Left kidney (tissue), 8 donors: Measurements from ENCODE around the gene ANKIB1. TPM values are rescaled to one million over a fixed set of nuclear protein-coding genes. Genes with fewer than 3 reads are reported as not detected.
"Not testable (repeated sequence)": the region's sequence is repeated elsewhere in the genome, so short reads cannot be mapped to it uniquely, and the experiment has no call there.

Experiments used
- DNase-seq: peaks from one replicate; pipeline ENCODE4 v3.0.0-alpha.2; 2013
- long read RNA-seq, 8 donors: transcript quantifications; one replicate each; lab custom pipeline, GENCODE V29; 2026
- polyA plus RNA-seq: library from polyadenylated mRNA; unstranded; fragments of 120-200 nt; gene quantifications from one replicate; pipeline ENCODE4 v1.2.1, GENCODE V29; 2013; ENCODE audit not compliant: insufficient read length

The ANKIB1 gene, protein sequence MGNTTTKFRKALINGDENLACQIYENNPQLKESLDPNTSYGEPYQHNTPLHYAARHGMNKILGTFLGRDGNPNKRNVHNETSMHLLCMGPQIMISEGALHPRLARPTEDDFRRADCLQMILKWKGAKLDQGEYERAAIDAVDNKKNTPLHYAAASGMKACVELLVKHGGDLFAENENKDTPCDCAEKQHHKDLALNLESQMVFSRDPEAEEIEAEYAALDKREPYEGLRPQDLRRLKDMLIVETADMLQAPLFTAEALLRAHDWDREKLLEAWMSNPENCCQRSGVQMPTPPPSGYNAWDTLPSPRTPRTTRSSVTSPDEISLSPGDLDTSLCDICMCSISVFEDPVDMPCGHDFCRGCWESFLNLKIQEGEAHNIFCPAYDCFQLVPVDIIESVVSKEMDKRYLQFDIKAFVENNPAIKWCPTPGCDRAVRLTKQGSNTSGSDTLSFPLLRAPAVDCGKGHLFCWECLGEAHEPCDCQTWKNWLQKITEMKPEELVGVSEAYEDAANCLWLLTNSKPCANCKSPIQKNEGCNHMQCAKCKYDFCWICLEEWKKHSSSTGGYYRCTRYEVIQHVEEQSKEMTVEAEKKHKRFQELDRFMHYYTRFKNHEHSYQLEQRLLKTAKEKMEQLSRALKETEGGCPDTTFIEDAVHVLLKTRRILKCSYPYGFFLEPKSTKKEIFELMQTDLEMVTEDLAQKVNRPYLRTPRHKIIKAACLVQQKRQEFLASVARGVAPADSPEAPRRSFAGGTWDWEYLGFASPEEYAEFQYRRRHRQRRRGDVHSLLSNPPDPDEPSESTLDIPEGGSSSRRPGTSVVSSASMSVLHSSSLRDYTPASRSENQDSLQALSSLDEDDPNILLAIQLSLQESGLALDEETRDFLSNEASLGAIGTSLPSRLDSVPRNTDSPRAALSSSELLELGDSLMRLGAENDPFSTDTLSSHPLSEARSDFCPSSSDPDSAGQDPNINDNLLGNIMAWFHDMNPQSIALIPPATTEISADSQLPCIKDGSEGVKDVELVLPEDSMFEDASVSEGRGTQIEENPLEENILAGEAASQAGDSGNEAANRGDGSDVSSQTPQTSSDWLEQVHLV
- polyA plus RNA-seq: 58.9 TPM
- long read RNA-seq, donor 1, full-length matches to known transcripts: 3 of 3 reads
- long read RNA-seq, donor 1, partial matches to known transcripts: 0 of 3 reads
- long read RNA-seq, donor 1, other reads (novel, unspliced or antisense): 0 of 3 reads
- long read RNA-seq, donor 2, full-length matches to known transcripts: 3 of 3 reads
- long read RNA-seq, donor 2, partial matches to known transcripts: 0 of 3 reads
- long read RNA-seq, donor 2, other reads (novel, unspliced or antisense): 0 of 3 reads
- long read RNA-seq, donor 3, full-length matches to known transcripts: 1 of 11 reads
- long read RNA-seq, donor 3, partial matches to known transcripts: 10 of 11 reads
- long read RNA-seq, donor 3, other reads (novel, unspliced or antisense): 0 of 11 reads
- long read RNA-seq, donor 4: 0 reads
- long read RNA-seq, donor 5, partial matches to known transcripts: 9 of 9 reads
- long read RNA-seq, donor 5, other reads (novel, unspliced or antisense): 0 of 9 reads
- long read RNA-seq, donor 6, partial matches to known transcripts: 11 of 11 reads
- long read RNA-seq, donor 6, other reads (novel, unspliced or antisense): 0 of 11 reads
- long read RNA-seq, donor 7, full-length matches to known transcripts: 5 of 5 reads
- long read RNA-seq, donor 7, partial matches to known transcripts: 0 of 5 reads
- long read RNA-seq, donor 7, other reads (novel, unspliced or antisense): 0 of 5 reads
- long read RNA-seq, donor 8, full-length matches to known transcripts: 2 of 2 reads
- long read RNA-seq, donor 8, partial matches to known transcripts: 0 of 2 reads
- long read RNA-seq, donor 8, other reads (novel, unspliced or antisense): 0 of 2 reads

GRCh38 chr7:92245487-92246359 lies at the start of gene ANKIB1, which contains the start of gene KRIT1:
TSS of gene ANKIB1 (plus strand) at chr7:92245974. CDS start at chr7:92294979, 49,005 bp downstream.
TSS of gene KRIT1 (minus strand) at chr7:92245914. CDS start at chr7:92242135, 3,779 bp downstream.
- DNase-seq: peak; percentile 89

DNA sequence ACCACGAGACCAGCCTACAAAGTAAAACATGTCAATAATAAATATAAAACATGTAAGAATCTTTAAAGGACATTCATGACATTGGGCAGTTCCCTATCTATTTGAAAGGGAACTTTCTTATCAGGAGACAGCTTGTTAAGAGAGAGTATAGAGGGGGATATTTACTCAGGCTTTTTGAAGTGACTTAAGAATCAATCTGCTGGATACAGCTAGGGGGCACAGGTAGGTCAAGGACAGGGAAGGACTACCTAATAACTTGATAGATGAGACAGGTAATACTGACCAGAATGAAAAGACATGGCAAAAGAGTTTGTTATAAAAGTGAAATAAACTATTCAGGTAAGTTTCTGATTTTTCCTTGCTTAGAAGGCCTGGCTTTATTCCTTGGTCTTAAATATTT lies 45.0 kb upstream of the ANKIB1 start:
- DNase-seq: no peak

DNA sequence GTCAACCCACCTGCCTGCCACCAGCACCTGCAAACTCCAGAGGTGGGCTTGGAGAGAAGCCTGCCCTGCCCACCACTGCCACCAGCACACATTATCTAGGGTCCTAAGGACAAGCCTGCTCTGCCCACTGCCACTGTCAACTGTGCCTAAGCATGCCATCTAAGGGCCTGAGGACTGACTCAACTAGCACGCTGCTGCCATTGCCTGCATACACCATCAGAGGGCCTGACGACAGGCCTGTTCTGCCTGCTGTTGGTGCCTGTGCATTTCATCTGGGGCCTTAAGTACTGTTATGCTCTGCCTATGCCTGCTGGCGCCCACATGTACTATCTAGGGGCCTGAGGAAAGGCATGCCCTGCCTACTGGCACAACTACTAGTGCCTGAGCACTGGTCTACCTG lies 39.8 kb upstream of the ANKIB1 start:
- no peak for DNase-seq

DNA sequence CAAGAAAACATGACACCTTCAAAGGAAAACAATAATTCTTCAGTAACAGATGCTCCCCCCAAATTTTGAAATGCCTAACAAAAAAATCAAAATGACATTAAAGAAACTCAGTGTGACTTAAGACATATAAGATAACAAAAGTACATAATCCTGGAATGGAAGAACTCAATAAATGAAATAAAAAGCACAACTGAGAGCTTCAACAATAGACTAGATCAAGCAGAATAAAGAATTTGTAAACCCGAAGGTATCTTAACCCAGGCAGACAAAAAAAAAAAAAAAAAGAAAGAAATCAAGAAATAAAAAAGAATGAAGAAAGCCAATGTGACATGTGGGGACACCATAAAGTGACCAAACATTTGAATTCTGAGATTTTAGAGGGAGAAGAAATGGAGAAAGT lies 39.1 kb upstream of the ANKIB1 start:
- no peak for DNase-seq

GRCh38 chr7:92221766-92222165 lies 24.0 kb upstream of the ANKIB1 start:
- DNase-seq: no peak

- DNase-seq: no peak
These were observed 18.8 kb upstream of the ANKIB1 start for GRCh38 chr7:92226981-92227380.

GRCh38 chr7:92228100-92228499 lies 17.7 kb upstream of the ANKIB1 start:
- no peak for DNase-seq

- no peak for DNase-seq
These were observed 17.0 kb upstream of the ANKIB1 start for GRCh38 chr7:92228742-92229141.

- no peak for DNase-seq
These were observed 15.2 kb upstream of the ANKIB1 start for GRCh38 chr7:92230547-92230946.

- DNase-seq: no peak
These were observed 2.8 kb upstream of the ANKIB1 start for GRCh38 chr7:92242972-92243371.

DNA sequence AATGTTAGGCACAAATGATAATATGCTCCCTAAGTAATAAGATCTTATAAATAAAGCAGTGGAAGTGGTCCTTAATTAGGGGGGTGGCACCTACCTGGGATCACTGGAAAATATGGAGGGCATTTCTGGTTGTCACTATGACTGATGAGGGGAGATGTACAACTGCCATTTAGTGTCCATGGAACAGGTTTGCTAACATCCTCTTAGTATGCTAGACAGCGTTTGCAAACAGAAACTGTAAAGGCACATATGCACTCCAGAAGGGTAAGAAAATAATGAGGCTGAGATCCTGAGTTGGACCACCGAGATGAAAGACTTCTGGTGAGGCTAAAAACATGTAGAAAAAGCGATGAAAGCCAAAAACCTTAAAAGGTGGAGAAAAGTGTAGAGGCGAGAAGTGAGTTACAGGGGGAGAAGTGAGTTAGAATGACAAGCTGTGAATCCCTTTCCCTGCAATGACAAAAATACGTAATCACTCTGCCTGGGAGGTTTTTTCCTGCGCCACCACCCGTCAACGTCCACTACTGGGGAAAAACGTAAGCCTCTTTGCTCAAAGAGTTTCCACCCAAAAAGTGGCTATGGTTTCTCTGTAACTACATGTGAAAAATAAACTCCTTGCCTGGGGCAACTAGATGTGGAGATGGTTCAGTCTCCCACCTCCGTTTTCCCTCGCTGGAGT lies 827 bp upstream of the ANKIB1 start:
- peak; percentile 25 for DNase-seq

GRCh38 chr7:92246360-92247101 lies 757 bp downstream of the ANKIB1 start:
- DNase-seq: peak; percentile 41

DNA sequence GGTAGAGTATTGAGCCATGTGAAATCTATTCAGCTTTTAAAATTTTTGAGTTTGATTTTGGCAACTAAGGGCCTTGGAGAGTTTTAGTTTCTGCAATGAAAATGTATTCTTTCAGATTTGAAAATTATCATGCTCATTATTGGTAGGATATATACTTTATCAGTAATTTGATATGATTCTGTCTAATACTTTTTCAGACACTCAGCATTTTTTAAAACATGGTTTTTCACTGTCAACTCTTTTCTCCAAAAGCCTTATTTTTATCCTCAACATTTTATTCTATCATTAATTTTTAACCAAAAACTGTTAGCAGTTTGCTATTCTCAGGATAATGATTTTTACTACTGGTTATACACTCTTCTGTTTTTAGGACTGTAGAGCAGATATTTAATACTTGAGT lies 4.8 kb downstream of the ANKIB1 start:
- DNase-seq: no peak

GRCh38 chr7:92251181-92251580 lies 5.4 kb downstream of the ANKIB1 start:
- DNase-seq: no peak

- DNase-seq: no peak
These were observed 7.5 kb downstream of the ANKIB1 start for GRCh38 chr7:92253251-92253650.

GRCh38 chr7:92254800-92255199 lies 9.0 kb downstream of the ANKIB1 start:
- not testable (repeated sequence) for DNase-seq

DNA sequence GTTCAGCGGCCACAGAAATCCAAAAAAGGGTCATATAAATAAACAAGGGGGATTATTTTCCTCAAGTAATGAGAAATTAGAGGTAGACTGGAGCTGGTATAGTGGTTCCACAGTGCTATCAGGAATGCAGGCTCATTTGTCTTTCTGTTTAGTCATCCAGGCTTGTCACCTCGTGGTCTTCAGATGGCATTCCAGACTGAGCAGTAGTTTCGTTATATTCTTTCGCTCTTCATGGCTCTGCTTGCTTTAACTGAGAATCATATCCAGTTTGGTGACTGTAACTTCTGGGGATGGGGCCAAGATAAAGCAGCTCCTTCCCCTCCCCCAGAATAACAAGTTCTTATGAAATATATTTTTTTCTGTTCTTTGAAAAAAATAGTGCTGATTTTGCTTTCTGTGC lies 9.5 kb downstream of the ANKIB1 start:
- DNase-seq: no peak

DNA sequence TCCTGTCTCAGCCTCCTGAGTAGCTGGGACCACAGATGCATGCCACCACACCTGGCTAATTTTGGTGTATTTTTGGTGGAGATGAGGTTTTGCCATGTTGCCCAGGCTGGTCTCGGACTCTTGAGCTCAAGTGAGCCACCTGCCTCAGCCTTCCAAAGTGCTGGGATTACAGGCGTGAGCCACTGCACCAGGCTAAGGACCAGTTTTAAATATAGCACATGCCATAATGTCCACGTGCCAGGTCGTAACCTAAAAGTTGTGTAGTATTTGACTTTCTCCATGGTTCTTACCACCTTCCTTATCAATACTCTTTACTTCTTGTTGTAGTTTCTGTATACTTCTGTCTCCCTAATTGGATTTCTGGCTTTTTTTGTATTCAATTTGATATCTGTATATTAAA lies 13.3 kb downstream of the ANKIB1 start:
- DNase-seq: no peak
